ENCODE results near the gene ZBED4. TPM values are rescaled to one million over a fixed set of nuclear protein-coding genes. Genes with fewer than 3 reads are reported as not detected.

Gene ZBED4
- total RNA-seq, 1 donor from 2014 or later = 9.1 TPM

- no peak for DNase-seq (ENCODE audit: extremely low spot score in 2 of 2)
- TF ChIP-seq CTCF (IDR thresholded peaks at IDR 0.05) (no peak), POLR2AphosphoS5 (IDR thresholded peaks at IDR 0.05; ENCODE audit: insufficient read depth in 1 of 2, low read depth in 1 of 2) (no peak), POLR2A (IDR thresholded peaks at IDR 0.05) (no peak)
- Histone ChIP-seq H3K27me3 (no peaks in the 10 kb centered on the region), H3K36me3 (peaks cover 0 to 58% of the 10 kb centered on the region in 2 donors), H3K27ac (no peak overlapping the region), H3K9me3 (no peaks in the 10 kb centered on the region), H3K4me1 (no peaks in the 10 kb centered on the region), H3K4me3 (no peak overlapping the region)
- intact Hi-C loops (cut with DNase I) = no loop called here
Measured at GRCh38 chr22:49907807-49908206, 54.2 kb downstream of the ZBED4 start.

GRCh38 chr22:49909476-49910205, 56.0 kb downstream of the ZBED4 start:
- Histone ChIP-seq H3K36me3 (peaks cover 0 to 54% of the 10 kb centered on the region in 2 donors), H3K4me3 (no peak overlapping the region), H3K9me3 (no peaks in the 10 kb centered on the region), H3K27me3 (no peaks in the 10 kb centered on the region), H3K27ac (no peak overlapping the region), H3K4me1 (no peaks in the 10 kb centered on the region)
- intact Hi-C loops (cut with DNase I) = no loop called here
- no peak for DNase-seq (ENCODE audit: extremely low spot score in 2 of 2)
- no peak for TF ChIP-seq POLR2A (IDR thresholded peaks at IDR 0.05)
- TF ChIP-seq POLR2AphosphoS5 (IDR thresholded peaks at IDR 0.05; ENCODE audit: insufficient read depth in 1 of 2, low read depth in 1 of 2) = no peak
- no peak for TF ChIP-seq CTCF (IDR thresholded peaks at IDR 0.05)

DNA sequence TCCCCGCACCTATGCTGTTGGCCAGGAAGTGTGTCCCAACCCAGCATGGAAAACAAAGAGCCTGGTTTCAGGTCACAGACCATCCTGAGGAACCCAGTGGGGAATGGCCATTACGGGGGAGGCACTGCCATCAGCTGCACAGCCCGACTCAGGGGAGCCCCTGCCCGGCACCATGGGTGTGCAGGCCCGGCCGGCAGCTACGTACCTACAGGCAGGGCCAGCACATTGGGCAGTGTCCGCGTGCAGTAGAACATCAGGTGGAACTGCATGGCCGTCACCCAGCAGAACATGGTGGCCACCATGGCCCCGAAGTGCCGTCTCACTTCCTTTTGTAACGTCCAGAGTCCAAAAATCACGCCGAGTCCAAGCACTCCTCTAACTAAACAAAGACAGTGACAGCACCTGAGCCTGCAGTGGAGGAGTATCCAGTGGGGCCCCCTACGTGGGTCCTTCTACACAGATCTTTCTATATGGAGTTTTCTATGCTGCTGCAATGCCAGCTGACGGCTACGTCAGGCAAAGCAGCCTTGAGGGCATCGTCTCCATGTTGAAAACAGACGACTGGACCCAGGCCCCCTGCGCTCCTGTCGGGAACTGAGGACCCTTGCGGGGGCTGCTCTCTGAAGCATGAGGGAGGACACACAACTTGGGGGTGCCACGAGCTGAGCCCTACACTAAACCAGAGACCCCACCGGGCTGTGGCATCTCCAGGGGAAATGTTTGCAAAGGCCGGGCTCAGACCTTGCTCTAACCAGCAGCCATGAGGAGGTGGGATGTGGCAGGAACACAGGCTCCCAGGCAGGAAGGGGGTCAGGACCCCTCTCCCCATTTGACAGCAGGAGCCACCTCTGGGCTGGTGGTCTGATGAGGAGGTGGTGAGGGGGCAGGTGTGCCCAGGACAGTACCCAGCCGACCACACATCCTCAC, 56.8 kb downstream of the ZBED4 start:
- Histone ChIP-seq H3K27me3 (no peaks in the 10 kb centered on the region), H3K27ac (no peak overlapping the region), H3K36me3 (peaks cover 0 to 54% of the 10 kb centered on the region in 2 donors), H3K9me3 (no peaks in the 10 kb centered on the region), H3K4me3 (no peak overlapping the region), H3K4me1 (no peaks in the 10 kb centered on the region)
- TF ChIP-seq CTCF (IDR thresholded peaks at IDR 0.05) (no peak), POLR2A (IDR thresholded peaks at IDR 0.05) (no peak), POLR2AphosphoS5 (IDR thresholded peaks at IDR 0.05; ENCODE audit: insufficient read depth in 1 of 2, low read depth in 1 of 2) (no peak)
- intact Hi-C loops (cut with DNase I) = no loop called here
- no peak for DNase-seq (ENCODE audit: extremely low spot score in 2 of 2)

DNA sequence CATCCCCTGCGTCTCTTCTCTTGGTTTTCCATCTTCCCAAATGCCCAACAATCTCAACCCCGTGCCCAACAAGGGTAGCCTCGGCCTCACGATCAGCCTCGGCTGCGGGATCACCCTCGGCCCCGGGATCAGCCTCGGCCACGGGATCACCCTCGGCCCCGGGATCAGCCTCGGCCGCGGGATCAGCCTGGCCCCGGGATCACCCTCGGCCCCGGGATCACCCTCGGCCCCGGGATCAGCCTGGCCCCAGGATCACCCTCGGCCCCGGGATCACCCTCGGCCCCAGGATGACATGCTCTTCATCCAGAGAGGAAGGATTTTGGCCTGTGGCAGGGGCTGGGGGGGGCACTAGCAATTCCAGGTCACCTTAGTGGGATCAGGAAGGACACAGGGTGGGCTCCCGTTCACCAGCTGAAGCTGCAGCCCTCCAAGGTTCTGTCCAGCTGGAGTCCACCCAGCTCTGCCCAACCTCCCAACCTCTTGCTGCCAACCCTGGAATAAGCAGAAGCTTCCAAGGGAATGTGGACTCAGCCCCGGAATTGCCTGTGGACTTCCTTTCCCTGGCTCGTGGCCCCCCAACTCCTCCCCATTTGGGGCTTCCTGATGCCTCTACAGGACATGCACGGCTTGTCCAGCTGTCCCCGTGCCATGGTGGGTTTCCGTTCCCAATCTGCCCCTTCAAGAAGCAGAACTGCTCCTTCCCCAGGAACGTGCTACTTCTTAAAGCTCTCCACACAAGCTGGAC, 58.4 kb downstream of the ZBED4 start:
- intact Hi-C loops (cut with DNase I) = no loop called here
- peaks cover 0 to 52% of the 10 kb centered on the region in 2 donors for H3K36me3 ChIP-seq

More for the DNA sequence above, 58.4 kb downstream of the ZBED4 start:
- DNase-seq (ENCODE audit: extremely low spot score in 2 of 2) = no peak
- Histone ChIP-seq H3K4me1 (peaks cover 6% of the 10 kb centered on the region), H3K9me3 (no peaks in the 10 kb centered on the region), H3K27me3 (no peaks in the 10 kb centered on the region), H3K27ac (no peak overlapping the region), H3K4me3 (no peak overlapping the region)
- TF ChIP-seq POLR2A (IDR thresholded peaks at IDR 0.05) = no peak
- TF ChIP-seq CTCF (IDR thresholded peaks at IDR 0.05) = no peak
- no peak for TF ChIP-seq POLR2AphosphoS5 (IDR thresholded peaks at IDR 0.05; ENCODE audit: insufficient read depth in 1 of 2, low read depth in 1 of 2)
